ENCODE data around the gene ESRRA. TPM values are rescaled to one million over a fixed set of nuclear protein-coding genes. Genes with fewer than 3 reads are reported as not detected.

The ESRRA gene
- total and polyA plus RNA-seq, 9 of the 15 experiments (the other 6 are each of a cell fraction or from before 2014, with no cell fraction given) = 0.27 to 89.7 (median 23.7) TPM

- TF ChIP-seq, protein P1, sequence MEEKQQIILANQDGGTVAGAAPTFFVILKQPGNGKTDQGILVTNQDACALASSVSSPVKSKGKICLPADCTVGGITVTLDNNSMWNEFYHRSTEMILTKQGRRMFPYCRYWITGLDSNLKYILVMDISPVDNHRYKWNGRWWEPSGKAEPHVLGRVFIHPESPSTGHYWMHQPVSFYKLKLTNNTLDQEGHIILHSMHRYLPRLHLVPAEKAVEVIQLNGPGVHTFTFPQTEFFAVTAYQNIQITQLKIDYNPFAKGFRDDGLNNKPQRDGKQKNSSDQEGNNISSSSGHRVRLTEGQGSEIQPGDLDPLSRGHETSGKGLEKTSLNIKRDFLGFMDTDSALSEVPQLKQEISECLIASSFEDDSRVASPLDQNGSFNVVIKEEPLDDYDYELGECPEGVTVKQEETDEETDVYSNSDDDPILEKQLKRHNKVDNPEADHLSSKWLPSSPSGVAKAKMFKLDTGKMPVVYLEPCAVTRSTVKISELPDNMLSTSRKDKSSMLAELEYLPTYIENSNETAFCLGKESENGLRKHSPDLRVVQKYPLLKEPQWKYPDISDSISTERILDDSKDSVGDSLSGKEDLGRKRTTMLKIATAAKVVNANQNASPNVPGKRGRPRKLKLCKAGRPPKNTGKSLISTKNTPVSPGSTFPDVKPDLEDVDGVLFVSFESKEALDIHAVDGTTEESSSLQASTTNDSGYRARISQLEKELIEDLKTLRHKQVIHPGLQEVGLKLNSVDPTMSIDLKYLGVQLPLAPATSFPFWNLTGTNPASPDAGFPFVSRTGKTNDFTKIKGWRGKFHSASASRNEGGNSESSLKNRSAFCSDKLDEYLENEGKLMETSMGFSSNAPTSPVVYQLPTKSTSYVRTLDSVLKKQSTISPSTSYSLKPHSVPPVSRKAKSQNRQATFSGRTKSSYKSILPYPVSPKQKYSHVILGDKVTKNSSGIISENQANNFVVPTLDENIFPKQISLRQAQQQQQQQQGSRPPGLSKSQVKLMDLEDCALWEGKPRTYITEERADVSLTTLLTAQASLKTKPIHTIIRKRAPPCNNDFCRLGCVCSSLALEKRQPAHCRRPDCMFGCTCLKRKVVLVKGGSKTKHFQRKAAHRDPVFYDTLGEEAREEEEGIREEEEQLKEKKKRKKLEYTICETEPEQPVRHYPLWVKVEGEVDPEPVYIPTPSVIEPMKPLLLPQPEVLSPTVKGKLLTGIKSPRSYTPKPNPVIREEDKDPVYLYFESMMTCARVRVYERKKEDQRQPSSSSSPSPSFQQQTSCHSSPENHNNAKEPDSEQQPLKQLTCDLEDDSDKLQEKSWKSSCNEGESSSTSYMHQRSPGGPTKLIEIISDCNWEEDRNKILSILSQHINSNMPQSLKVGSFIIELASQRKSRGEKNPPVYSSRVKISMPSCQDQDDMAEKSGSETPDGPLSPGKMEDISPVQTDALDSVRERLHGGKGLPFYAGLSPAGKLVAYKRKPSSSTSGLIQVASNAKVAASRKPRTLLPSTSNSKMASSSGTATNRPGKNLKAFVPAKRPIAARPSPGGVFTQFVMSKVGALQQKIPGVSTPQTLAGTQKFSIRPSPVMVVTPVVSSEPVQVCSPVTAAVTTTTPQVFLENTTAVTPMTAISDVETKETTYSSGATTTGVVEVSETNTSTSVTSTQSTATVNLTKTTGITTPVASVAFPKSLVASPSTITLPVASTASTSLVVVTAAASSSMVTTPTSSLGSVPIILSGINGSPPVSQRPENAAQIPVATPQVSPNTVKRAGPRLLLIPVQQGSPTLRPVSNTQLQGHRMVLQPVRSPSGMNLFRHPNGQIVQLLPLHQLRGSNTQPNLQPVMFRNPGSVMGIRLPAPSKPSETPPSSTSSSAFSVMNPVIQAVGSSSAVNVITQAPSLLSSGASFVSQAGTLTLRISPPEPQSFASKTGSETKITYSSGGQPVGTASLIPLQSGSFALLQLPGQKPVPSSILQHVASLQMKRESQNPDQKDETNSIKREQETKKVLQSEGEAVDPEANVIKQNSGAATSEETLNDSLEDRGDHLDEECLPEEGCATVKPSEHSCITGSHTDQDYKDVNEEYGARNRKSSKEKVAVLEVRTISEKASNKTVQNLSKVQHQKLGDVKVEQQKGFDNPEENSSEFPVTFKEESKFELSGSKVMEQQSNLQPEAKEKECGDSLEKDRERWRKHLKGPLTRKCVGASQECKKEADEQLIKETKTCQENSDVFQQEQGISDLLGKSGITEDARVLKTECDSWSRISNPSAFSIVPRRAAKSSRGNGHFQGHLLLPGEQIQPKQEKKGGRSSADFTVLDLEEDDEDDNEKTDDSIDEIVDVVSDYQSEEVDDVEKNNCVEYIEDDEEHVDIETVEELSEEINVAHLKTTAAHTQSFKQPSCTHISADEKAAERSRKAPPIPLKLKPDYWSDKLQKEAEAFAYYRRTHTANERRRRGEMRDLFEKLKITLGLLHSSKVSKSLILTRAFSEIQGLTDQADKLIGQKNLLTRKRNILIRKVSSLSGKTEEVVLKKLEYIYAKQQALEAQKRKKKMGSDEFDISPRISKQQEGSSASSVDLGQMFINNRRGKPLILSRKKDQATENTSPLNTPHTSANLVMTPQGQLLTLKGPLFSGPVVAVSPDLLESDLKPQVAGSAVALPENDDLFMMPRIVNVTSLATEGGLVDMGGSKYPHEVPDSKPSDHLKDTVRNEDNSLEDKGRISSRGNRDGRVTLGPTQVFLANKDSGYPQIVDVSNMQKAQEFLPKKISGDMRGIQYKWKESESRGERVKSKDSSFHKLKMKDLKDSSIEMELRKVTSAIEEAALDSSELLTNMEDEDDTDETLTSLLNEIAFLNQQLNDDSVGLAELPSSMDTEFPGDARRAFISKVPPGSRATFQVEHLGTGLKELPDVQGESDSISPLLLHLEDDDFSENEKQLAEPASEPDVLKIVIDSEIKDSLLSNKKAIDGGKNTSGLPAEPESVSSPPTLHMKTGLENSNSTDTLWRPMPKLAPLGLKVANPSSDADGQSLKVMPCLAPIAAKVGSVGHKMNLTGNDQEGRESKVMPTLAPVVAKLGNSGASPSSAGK (IDR thresholded peaks at IDR 0.05) = no peak
- TF ChIP-seq PHF8 (IDR thresholded peaks at IDR 0.05; ENCODE audit: borderline replicate concordance, low read length) (peak; percentile 9; the same call in 1 of the 2 replicates), KAT7 (CRISPR knock-in tag; IDR thresholded peaks at IDR 0.05; ENCODE audit: borderline replicate concordance) (peak; percentile 82; the same call in 1 of the 2 replicates), ZFPM2 (CRISPR knock-in tag; IDR thresholded peaks at IDR 0.05) (0 out of 2 replicates have a peak, but pooled peaks have one; percentile 14), ZNF57 (CRISPR knock-in tag; IDR thresholded peaks at IDR 0.05) (no peak), ZFP36 (IDR thresholded peaks at IDR 0.05; ENCODE audit: low read depth, low read length, partially characterized antibody) (peak; percentile 100), HSF4 (CRISPR knock-in tag; IDR thresholded peaks at IDR 0.05; ENCODE audit: borderline replicate concordance) (no peak), BMI1 (IDR thresholded peaks at IDR 0.05; ENCODE audit: low read length) (no peak), PTBP1 (IDR thresholded peaks at IDR 0.05; ENCODE audit: low read depth, low read length) (peak; percentile 89), SLC30A9 (CRISPR knock-in tag; IDR thresholded peaks at IDR 0.05) (no peak), SMARCE1 (IDR thresholded peaks at IDR 0.05) (0 out of 2 replicates have a peak, but pooled peaks have one; percentile 25), ZNF274 (IDR thresholded peaks at IDR 0.05; ENCODE audit: borderline replicate concordance, low read depth, low read length) (no peak), ZNF134 (CRISPR knock-in tag; conservative IDR thresholded peaks at IDR 0.05) (0 out of 2 replicates have a peak, but pooled peaks have one; percentile 3), KDM4B (IDR thresholded peaks at IDR 0.05; ENCODE audit: borderline replicate concordance in 2 of 2, low read depth in 1 of 2) (no peak), BCOR (IDR thresholded peaks at IDR 0.05) (peak; percentile 88)
- TF ChIP-seq, protein P2, sequence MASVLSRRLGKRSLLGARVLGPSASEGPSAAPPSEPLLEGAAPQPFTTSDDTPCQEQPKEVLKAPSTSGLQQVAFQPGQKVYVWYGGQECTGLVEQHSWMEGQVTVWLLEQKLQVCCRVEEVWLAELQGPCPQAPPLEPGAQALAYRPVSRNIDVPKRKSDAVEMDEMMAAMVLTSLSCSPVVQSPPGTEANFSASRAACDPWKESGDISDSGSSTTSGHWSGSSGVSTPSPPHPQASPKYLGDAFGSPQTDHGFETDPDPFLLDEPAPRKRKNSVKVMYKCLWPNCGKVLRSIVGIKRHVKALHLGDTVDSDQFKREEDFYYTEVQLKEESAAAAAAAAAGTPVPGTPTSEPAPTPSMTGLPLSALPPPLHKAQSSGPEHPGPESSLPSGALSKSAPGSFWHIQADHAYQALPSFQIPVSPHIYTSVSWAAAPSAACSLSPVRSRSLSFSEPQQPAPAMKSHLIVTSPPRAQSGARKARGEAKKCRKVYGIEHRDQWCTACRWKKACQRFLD (CRISPR knock-in tag; IDR thresholded peaks at IDR 0.05) = peak; percentile 87; the same call in 1 of the 2 replicates
These were observed 36.3 kb upstream of the ESRRA start (continued) for GRCh38 chr11:64268893-64269539.
